ENCODE measurements around the gene GSTO2.

GSTO2 gene

GRCh38 chr10:104277785-104278184 lies 8.8 kb downstream of the GSTO2 start:
- DNase-seq (ENCODE audit: low read depth): no peak
- TF ChIP-seq, protein P1, sequence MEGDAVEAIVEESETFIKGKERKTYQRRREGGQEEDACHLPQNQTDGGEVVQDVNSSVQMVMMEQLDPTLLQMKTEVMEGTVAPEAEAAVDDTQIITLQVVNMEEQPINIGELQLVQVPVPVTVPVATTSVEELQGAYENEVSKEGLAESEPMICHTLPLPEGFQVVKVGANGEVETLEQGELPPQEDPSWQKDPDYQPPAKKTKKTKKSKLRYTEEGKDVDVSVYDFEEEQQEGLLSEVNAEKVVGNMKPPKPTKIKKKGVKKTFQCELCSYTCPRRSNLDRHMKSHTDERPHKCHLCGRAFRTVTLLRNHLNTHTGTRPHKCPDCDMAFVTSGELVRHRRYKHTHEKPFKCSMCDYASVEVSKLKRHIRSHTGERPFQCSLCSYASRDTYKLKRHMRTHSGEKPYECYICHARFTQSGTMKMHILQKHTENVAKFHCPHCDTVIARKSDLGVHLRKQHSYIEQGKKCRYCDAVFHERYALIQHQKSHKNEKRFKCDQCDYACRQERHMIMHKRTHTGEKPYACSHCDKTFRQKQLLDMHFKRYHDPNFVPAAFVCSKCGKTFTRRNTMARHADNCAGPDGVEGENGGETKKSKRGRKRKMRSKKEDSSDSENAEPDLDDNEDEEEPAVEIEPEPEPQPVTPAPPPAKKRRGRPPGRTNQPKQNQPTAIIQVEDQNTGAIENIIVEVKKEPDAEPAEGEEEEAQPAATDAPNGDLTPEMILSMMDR (IDR thresholded peaks at IDR 0.05; ENCODE audit: low read length, missing control alignments): no peak
- H3K4me3 ChIP-seq (replicated peaks; ENCODE audit: low read depth, low read length): no peak overlapping the region

GRCh38 chr10:104279550-104280259 lies 10.7 kb downstream of the GSTO2 start:
- TF ChIP-seq, protein P1 (IDR thresholded peaks at IDR 0.05; ENCODE audit: low read length, missing control alignments): no peak
- no peak for DNase-seq (ENCODE audit: low read depth)
- no peak overlapping the region for H3K4me3 ChIP-seq (replicated peaks; ENCODE audit: low read depth, low read length)

DNA sequence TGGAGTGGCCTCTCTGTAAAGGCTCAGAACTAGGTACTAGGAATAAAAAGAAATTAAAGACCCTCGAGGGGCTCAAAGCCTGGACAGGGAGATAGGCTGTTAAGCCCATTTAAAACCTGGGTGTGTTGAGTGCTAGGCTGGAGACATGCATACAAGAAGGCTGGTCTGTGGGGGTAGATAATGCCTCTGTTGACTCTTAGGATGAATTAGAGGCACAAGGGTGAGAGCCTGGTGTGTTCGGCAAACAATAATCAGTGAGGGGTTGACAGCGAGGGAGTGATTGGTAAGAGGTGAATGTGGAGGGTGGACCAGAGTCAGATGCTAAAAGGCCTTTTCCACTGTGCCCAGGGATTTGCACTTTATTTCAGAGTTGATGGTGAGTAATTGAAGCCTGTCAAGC lies 12.7 kb downstream of the GSTO2 start:
- no peak for DNase-seq (ENCODE audit: low read depth)
- TF ChIP-seq, protein P1 (IDR thresholded peaks at IDR 0.05; ENCODE audit: low read length, missing control alignments): no peak
- no peak overlapping the region for H3K4me3 ChIP-seq (replicated peaks; ENCODE audit: low read depth, low read length)

- TF ChIP-seq, protein P1 (IDR thresholded peaks at IDR 0.05; ENCODE audit: low read length, missing control alignments): no peak
Observed at GRCh38 chr10:104284846-104285245, 15.9 kb downstream of the GSTO2 start.

DNA sequence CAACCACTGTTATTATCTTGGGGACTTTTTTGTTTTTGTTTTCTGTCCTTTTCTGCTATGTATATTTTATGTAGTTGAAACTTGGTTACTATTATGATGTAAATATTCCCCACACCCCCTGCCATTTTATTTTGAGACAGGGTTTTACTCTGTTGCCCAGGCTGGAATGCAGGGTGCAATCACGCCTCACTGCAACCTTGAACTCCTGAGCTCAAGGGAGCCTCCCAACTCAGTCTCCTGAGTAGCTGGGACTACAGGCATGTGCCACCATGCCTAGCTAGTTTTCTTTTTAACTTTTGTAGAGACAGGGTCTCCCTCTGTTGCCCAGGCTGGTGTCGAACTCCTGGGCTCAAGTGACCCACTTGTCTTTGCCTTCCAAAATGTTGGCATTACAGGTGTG lies 18.0 kb downstream of the GSTO2 start:
- no peak overlapping the region for H3K4me3 ChIP-seq (replicated peaks; ENCODE audit: low read depth, low read length)
- no peak for DNase-seq (ENCODE audit: low read depth)
- TF ChIP-seq, protein P1 (IDR thresholded peaks at IDR 0.05; ENCODE audit: low read length, missing control alignments): no peak

More at GRCh38 chr10:104284846-104285245, 15.9 kb downstream of the GSTO2 start:
- H3K4me3 ChIP-seq (replicated peaks; ENCODE audit: low read depth, low read length): no peak overlapping the region
- no peak for DNase-seq (ENCODE audit: low read depth)

GRCh38 chr10:104288355-104288754 lies 19.4 kb downstream of the GSTO2 start:
- peak; percentile 45 for DNase-seq (ENCODE audit: low read depth)
- H3K4me3 ChIP-seq (replicated peaks; ENCODE audit: low read depth, low read length): no peak overlapping the region
- TF ChIP-seq, protein P1 (IDR thresholded peaks at IDR 0.05; ENCODE audit: low read length, missing control alignments): no peak

DNA sequence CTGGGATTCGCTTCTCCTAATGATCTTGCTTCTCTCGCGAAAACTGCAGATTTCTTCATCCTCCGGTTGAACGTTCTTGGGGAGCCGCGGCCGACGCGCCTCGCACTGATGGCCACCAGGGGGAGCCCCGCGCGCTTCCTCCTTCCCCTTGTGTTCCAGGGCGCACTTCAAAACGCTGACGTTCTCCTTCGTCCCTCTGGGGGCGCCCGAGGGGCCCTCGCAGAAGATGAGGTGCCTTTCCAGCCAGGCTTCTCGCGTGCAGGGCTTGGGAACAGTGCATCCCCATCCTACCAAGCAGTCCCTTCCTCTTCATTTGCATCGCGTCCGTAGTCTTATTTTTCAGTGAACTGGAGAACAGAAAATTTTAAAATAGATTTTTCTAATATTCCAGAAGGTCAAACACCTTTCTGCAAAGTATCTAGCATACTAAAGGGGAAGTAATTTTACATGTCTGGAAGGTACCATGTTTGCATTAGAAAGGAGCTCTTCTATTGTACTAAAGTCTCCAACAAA lies 22.5 kb downstream of the GSTO2 start:
- TF ChIP-seq, protein P1 (IDR thresholded peaks at IDR 0.05; ENCODE audit: low read length, missing control alignments): peak; percentile 99
- H3K4me3 ChIP-seq (replicated peaks; ENCODE audit: low read depth, low read length): no peak overlapping the region
- DNase-seq (ENCODE audit: low read depth): peak; percentile 91

All from fibroblast of pulmonary artery (primary cell).